Endothelial cell of umbilical vein (primary cell): ENCODE data around the gene RAD51C.

Experiments
- EZH2 ChIP-seq: IDR thresholded peaks from 2 replicates; pipeline ENCODE4 v1.6.1; 2012; ENCODE audit warnings: borderline replicate concordance, low read depth, mild to moderate bottlenecking, moderate library complexity, low read length, inconsistent platforms; ENCODE audit not compliant: severe bottlenecking
- GATA2 ChIP-seq: IDR thresholded peaks from 2 replicates; pipeline ENCODE4 v1.7.0; 2011; ENCODE audit warnings: low read depth, mild to moderate bottlenecking, moderate library complexity, mixed read lengths, low read length; ENCODE audit not compliant: insufficient read length, insufficient read depth
- POLR2A ChIP-seq: IDR thresholded peaks from 2 replicates; pipeline ENCODE4 v1.6.1; 2012; ENCODE audit warnings: low read depth, mild to moderate bottlenecking, control low read depth, low read length
- POLR2AphosphoS5 ChIP-seq: IDR thresholded peaks from 2 replicates; pipeline ENCODE4 v1.6.1; 2012; ENCODE audit warnings: low read depth, mild to moderate bottlenecking, control low read depth, low read length, moderate library complexity; ENCODE audit not compliant: insufficient read depth
- TF ChIP-seq, protein P1 (sequence below), 2 donors: IDR thresholded peaks; 1 replicate in 1 of 2; 2 replicates in 1 of 2; pipeline ENCODE4 v1.5.1; 2011; ENCODE audit warnings: low read length in 2 of 2, mild to moderate bottlenecking in 2 of 2, moderate library complexity in 2 of 2, control low read depth in 1 of 2, inconsistent platforms in 1 of 2, low read depth in 1 of 2; ENCODE audit not compliant: insufficient read depth in 1 of 2; ENCODE audit errors: extremely low read depth in 1 of 2
- TF ChIP-seq, protein P2 (sequence below): IDR thresholded peaks from 2 replicates; pipeline ENCODE4 v1.6.1; 2011; ENCODE audit not compliant: insufficient read depth, insufficient read length

GRCh38 chr17:58679263-58680037, 13.0 kb upstream of the RAD51C start:
- TF ChIP-seq, protein P1, sequence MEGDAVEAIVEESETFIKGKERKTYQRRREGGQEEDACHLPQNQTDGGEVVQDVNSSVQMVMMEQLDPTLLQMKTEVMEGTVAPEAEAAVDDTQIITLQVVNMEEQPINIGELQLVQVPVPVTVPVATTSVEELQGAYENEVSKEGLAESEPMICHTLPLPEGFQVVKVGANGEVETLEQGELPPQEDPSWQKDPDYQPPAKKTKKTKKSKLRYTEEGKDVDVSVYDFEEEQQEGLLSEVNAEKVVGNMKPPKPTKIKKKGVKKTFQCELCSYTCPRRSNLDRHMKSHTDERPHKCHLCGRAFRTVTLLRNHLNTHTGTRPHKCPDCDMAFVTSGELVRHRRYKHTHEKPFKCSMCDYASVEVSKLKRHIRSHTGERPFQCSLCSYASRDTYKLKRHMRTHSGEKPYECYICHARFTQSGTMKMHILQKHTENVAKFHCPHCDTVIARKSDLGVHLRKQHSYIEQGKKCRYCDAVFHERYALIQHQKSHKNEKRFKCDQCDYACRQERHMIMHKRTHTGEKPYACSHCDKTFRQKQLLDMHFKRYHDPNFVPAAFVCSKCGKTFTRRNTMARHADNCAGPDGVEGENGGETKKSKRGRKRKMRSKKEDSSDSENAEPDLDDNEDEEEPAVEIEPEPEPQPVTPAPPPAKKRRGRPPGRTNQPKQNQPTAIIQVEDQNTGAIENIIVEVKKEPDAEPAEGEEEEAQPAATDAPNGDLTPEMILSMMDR (IDR thresholded peaks at IDR 0.05; ENCODE audit: extremely low read depth in 1 of 2, insufficient read depth in 1 of 2, low read depth in 1 of 2, low read length in 2 of 2) = no peak
- TF ChIP-seq POLR2AphosphoS5 = peak; percentile 83
- peak; percentile 95 for TF ChIP-seq POLR2A
- TF ChIP-seq, protein P2, sequence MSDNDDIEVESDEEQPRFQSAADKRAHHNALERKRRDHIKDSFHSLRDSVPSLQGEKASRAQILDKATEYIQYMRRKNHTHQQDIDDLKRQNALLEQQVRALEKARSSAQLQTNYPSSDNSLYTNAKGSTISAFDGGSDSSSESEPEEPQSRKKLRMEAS = no peak
- TF ChIP-seq EZH2 = no peak
- no peak for TF ChIP-seq GATA2
